Cortex of kidney (tissue), 1 donor: ENCODE data around the gene COPZ2.
"Not testable (repeated sequence)": the region's sequence is repeated elsewhere in the genome, so short reads cannot be mapped to it uniquely, and the experiment has no call there.

ENCODE experiments used
- DNase-seq: peaks from one replicate; lab custom pipeline; 2025; lab: John Stamatoyannopoulos, UW

COPZ2 gene

GRCh38 chr17:48055531-48056245 is 18.1 kb upstream of the COPZ2 start:
- DNase-seq, result no peak

GRCh38 chr17:48054238-48055185 is 16.9 kb upstream of the COPZ2 start:
- no peak for DNase-seq

- DNase-seq, result no peak
These were observed 16.2 kb upstream of the COPZ2 start for GRCh38 chr17:48053758-48054237.

GRCh38 chr17:48052956-48053757 is 15.6 kb upstream of the COPZ2 start:
- no peak for DNase-seq

- no peak for DNase-seq
These were observed 14.3 kb upstream of the COPZ2 start for GRCh38 chr17:48051706-48052486.

GRCh38 chr17:48051283-48051682 is 13.7 kb upstream of the COPZ2 start:
- DNase-seq, result no peak

GRCh38 chr17:48048384-48049126 is 11.0 kb upstream of the COPZ2 start:
- no peak for DNase-seq

GRCh38 chr17:48047741-48048383 is 10.3 kb upstream of the COPZ2 start, which contains the start of gene NFE2L1:
Gene NFE2L1, plus strand, starts transcription at chr17:48048359. Its CDS starts 2,760 bp downstream, at chr17:48051119.
- no peak for DNase-seq

- DNase-seq, result no peak
These were observed 9.6 kb upstream of the COPZ2 start for GRCh38 chr17:48047113-48047740.

- DNase-seq, result no peak
These were observed 8.7 kb upstream of the COPZ2 start for GRCh38 chr17:48046296-48046695.

- DNase-seq, result no peak
These were observed 7.9 kb upstream of the COPZ2 start for GRCh38 chr17:48045316-48046001.

- no peak for DNase-seq
These were observed 7.3 kb upstream of the COPZ2 start for GRCh38 chr17:48044851-48045250.

- DNase-seq, result no peak
These were observed 5.6 kb upstream of the COPZ2 start for GRCh38 chr17:48043176-48043575.

GRCh38 chr17:48038687-48039086 is 1.1 kb upstream of the COPZ2 start:
- DNase-seq, result no peak

- no peak for DNase-seq
These were observed 284 bp upstream of the COPZ2 start for GRCh38 chr17:48037838-48038323.

GRCh38 chr17:48036693-48037035 is 933 bp downstream of the COPZ2 start:
- no peak for DNase-seq

- DNase-seq, result not testable (repeated sequence)
These were observed 2.9 kb downstream of the COPZ2 start for GRCh38 chr17:48034734-48035133.

GRCh38 chr17:48031966-48032365 is 5.6 kb downstream of the COPZ2 start:
- no peak for DNase-seq

GRCh38 chr17:48030531-48030930 is 7.1 kb downstream of the COPZ2 start:
- DNase-seq, result no peak
